B cell (primary cell): ENCODE results near the gene MYH15. TPM values are rescaled to one million over a fixed set of nuclear protein-coding genes. Genes with fewer than 3 reads are reported as not detected.

Experiments used
- ATAC-seq: fragments of 200-7000 bp; cut with Tn5 transposase; one replicate; pipeline ENCODE4 v1.10.0; 2021; ENCODE audit warnings: low read depth, mild to moderate bottlenecking, moderate number of reproducible peaks, moderate library complexity
- CTCF ChIA-PET: fragments of 350-600 bp; sonication (Branson Sonifier 250); formaldehyde crosslinking; loops from one replicate; lab custom pipeline; 2021; ENCODE audit warnings: antibody characterized with exemption, inconsistent platforms; lab: Charles Lee
- POLR2A ChIA-PET: fragments of 350-600 bp; sonication (Branson Sonifier 250); formaldehyde crosslinking; loops from one replicate; lab custom pipeline; 2021; ENCODE audit warnings: antibody characterized with exemption; lab: Charles Lee
- DNase-seq: peaks from one replicate; pipeline ENCODE4 v3.0.0; 2013
- H2AFZ ChIP-seq: 2 replicates; pipeline ENCODE4 v1.6.1; 2012; ENCODE audit warnings: mild to moderate bottlenecking, low read depth, low read length; ENCODE audit not compliant: insufficient read depth, poor library complexity, severe bottlenecking
- H3K27ac ChIP-seq, 2 donors: 1 replicate in 1 of 2; 2 replicates in 1 of 2; pipeline ENCODE4 v1.5.1; 2012 to 2013; ENCODE audit warnings: low read length in 2 of 2, mild to moderate bottlenecking in 2 of 2, moderate library complexity in 1 of 2
- H3K27me3 ChIP-seq, 4 experiments: fragments of 200-600 bp in 1 of 4; sonication (generic) in 1 of 4; replicated peaks in 1 of 4; 1 replicate in 2 of 4; 2 replicates in 2 of 4; pipeline versions ENCODE4 v1.6.1 to v1.7.0; 2013 to 2016; ENCODE audit warnings: low read length in 3 of 4, mild to moderate bottlenecking in 2 of 4, mixed read lengths in 1 of 4, moderate library complexity in 1 of 4; ENCODE audit not compliant: insufficient read depth in 4 of 4, control insufficient read depth in 3 of 4; ENCODE audit errors: control extremely low read depth in 1 of 4
- H3K36me3 ChIP-seq, 2 experiments: replicated peaks in 1 of 2; 1 replicate in 1 of 2; 2 replicates in 1 of 2; pipeline versions ENCODE4 v1.6.1 to v1.7.1; 2013; ENCODE audit warnings: low read length in 1 of 2; ENCODE audit not compliant: insufficient read depth in 2 of 2, control insufficient read depth in 1 of 2; ENCODE audit errors: control extremely low read depth in 1 of 2, extremely low read depth in 1 of 2
- H3K4me1 ChIP-seq, 2 donors: fragments of 200-600 bp in 1 of 2; sonication (generic) in 1 of 2; 1 replicate in 1 of 2; 2 replicates in 1 of 2; pipeline versions ENCODE4 v1.5.1 to v1.6.1; 2013 to 2017; ENCODE audit warnings: low read length in 2 of 2; ENCODE audit not compliant: control insufficient read depth in 2 of 2, insufficient read depth in 2 of 2
- H3K4me2 ChIP-seq: replicated peaks from 2 replicates; pipeline ENCODE3; 2012; ENCODE audit warnings: mild to moderate bottlenecking, low read depth, low read length; ENCODE audit not compliant: poor library complexity, severe bottlenecking
- H3K4me3 ChIP-seq, 5 experiments: fragments of 200-600 bp in 1 of 5; sonication (generic) in 1 of 5; 1 replicate in 3 of 5; 2 replicates in 2 of 5; pipeline versions ENCODE4 v1.5.1 to v1.7.0; 2011 to 2016; ENCODE audit warnings: low read length in 4 of 5, mild to moderate bottlenecking in 4 of 5, low read depth in 2 of 5, control low read depth in 1 of 5, moderate library complexity in 1 of 5; ENCODE audit not compliant: insufficient read depth in 1 of 5; ENCODE audit errors: control extremely low read depth in 1 of 5, extremely low read depth in 1 of 5
- H3K79me2 ChIP-seq: fragments of 200-600 bp; sonication (generic); one replicate; pipeline ENCODE4 v1.6.0; 2016; ENCODE audit warnings: low read length; ENCODE audit not compliant: control insufficient read depth, insufficient read depth
- H3K9ac ChIP-seq: fragments of 200-600 bp; sonication (generic); 2 replicates; pipeline ENCODE4 v1.6.1; 2017; ENCODE audit warnings: mild to moderate bottlenecking, low read length, moderate library complexity
- H3K9me3 ChIP-seq, 3 donors: one replicate each; pipeline versions ENCODE4 v1.6.1 to v1.7.1; 2013; ENCODE audit warnings: low read length in 2 of 3; ENCODE audit not compliant: control insufficient read depth in 2 of 3, insufficient read depth in 1 of 3; ENCODE audit errors: control extremely low read depth in 1 of 3
- H4K20me1 ChIP-seq: 2 replicates; pipeline ENCODE4 v1.6.0; 2012; ENCODE audit warnings: mild to moderate bottlenecking, low read length; ENCODE audit not compliant: insufficient read depth, control insufficient read depth, poor library complexity, severe bottlenecking
- H3K27ac Mint-ChIP-seq: one replicate; pipeline ENCODE4 v1.8.0; 2021; ENCODE audit warnings: mixed read lengths
- H3K27me3 Mint-ChIP-seq: one replicate; pipeline ENCODE4 v1.8.0; 2021; ENCODE audit warnings: mixed read lengths
- H3K4me1 Mint-ChIP-seq: one replicate; pipeline ENCODE4 v1.8.0; 2021; ENCODE audit warnings: mixed read lengths
- H3K4me3 Mint-ChIP-seq: one replicate; pipeline ENCODE4 v1.8.0; 2021; ENCODE audit warnings: mixed read lengths
- H3K9me3 Mint-ChIP-seq: one replicate; pipeline ENCODE4 v1.8.0; 2022; ENCODE audit warnings: mixed read lengths; ENCODE audit not compliant: insufficient read depth
- CTCF ChIP-seq: fragments of 200-600 bp; IDR thresholded peaks from one replicate; pipeline ENCODE4 v1.8.0; 2022; ENCODE audit warnings: antibody characterized with exemption, mild to moderate bottlenecking
- EZH2 ChIP-seq: IDR thresholded peaks from 2 replicates; pipeline ENCODE4 v1.6.1; 2012; ENCODE audit warnings: borderline replicate concordance, low read depth, mild to moderate bottlenecking, moderate library complexity, low read length; ENCODE audit not compliant: insufficient read depth, poor library complexity, severe bottlenecking
- WGBS: methylation state at CpG from one replicate; pipeline ENCODE4 v1.1.5; 2013; ENCODE audit warnings: missing lambda C conversion rate; ENCODE audit not compliant: insufficient coverage; 5-methylcytosine and 5-hydroxymethylcytosine counted together
- intact Hi-C: fragments of 100-400 bp; cut with micrococcal nuclease; formaldehyde crosslinking; loops from one replicate; pipeline ENCODE4 v1.10.0; 2022
- polyA plus RNA-seq: library from polyadenylated mRNA; depleted of rRNA; stranded (reverse); fragments of >200 nt; gene quantifications from 2 replicates; pipeline ENCODE4 v1.2.3, GENCODE V29; 2012
- total RNA-seq, 2 donors: library from RNA; stranded (reverse); fragments of 120-200 nt in 1 of 2; gene quantifications; 1 replicate in 1 of 2; 2 replicates in 1 of 2; pipeline versions ENCODE4 v1.2.3 to v1.2.4, GENCODE V29; 2013 to 2022

The MYH15 gene
- total and polyA plus RNA-seq, 2 donors (not counting 1 experiment from before 2014, with no cell fraction given) = 0.06 TPM; not detected in 1

- Histone ChIP-seq H3K36me3 (no peaks in the 10 kb centered on the region), H3K27ac (no peak overlapping the region), H3K4me2 (no peak overlapping the region), H4K20me1 (no peaks in the 10 kb centered on the region), H2AFZ (no peak overlapping the region), H3K9ac (no peak overlapping the region), H3K9me3 (no peaks in the 10 kb centered on the region), H3K4me1 (peaks cover 2 to 7% of the 10 kb centered on the region in 2 donors), H3K79me2 (no peaks in the 10 kb centered on the region), H3K4me3 (no peak overlapping the region), H3K27me3 (peaks cover 0 to 4% (median 0%) of the 10 kb centered on the region in 4 experiments)
- ChIA-PET POLR2A (no interaction called here), CTCF (interaction anchor here (1.0 to 2.7 kb wide), 2 partner anchors 8 to 26 kb away, joined by 4 to 6 read pairs; no protein-coding TSS in a partner anchor)
- intact Hi-C loops = no loop called here
- ATAC-seq (no peak), DNase-seq (no peak)
- peaks cover 14% of the 10 kb centered on the region for H3K27me3 Mint-ChIP-seq
- no peaks in the 10 kb centered on the region for H3K9me3 Mint-ChIP-seq
- H3K4me1 Mint-ChIP-seq = peaks cover 9% of the 10 kb centered on the region
- H3K27ac Mint-ChIP-seq = no peak overlapping the region
- TF ChIP-seq CTCF (no peak), EZH2 (no peak)
- no peak overlapping the region for H3K4me3 Mint-ChIP-seq
These were observed 16.7 kb upstream of the MYH15 start for GRCh38 chr3:108527109-108527508.

- intact Hi-C loops = no loop called here
- H4K20me1 ChIP-seq = no peaks in the 10 kb centered on the region
- Mint-ChIP-seq H3K27ac (no peak overlapping the region), H3K9me3 (no peaks in the 10 kb centered on the region), H3K27me3 (peaks cover 10% of the 10 kb centered on the region), H3K4me3 (no peak overlapping the region), H3K4me1 (peaks cover 9% of the 10 kb centered on the region)
- no peak for ATAC-seq
- H3K9me3 ChIP-seq = no peaks in the 10 kb centered on the region
- no peak overlapping the region for H3K4me2 ChIP-seq
- ChIA-PET POLR2A (no interaction called here), CTCF (interaction anchor here (2.3 to 2.7 kb wide), 2 partner anchors 9 to 27 kb away, joined by 6 read pairs; no protein-coding TSS in a partner anchor)
- no peak overlapping the region for H3K9ac ChIP-seq
- H3K79me2 ChIP-seq = no peaks in the 10 kb centered on the region
- no peaks in the 10 kb centered on the region for H3K36me3 ChIP-seq
- H3K27ac ChIP-seq = no peak overlapping the region
- H3K4me1 ChIP-seq = peaks cover 2 to 7% of the 10 kb centered on the region in 2 donors
- H3K4me3 ChIP-seq = no peak overlapping the region
- H2AFZ ChIP-seq = no peak overlapping the region
- H3K27me3 ChIP-seq = peaks cover 0 to 4% (median 0%) of the 10 kb centered on the region in 4 experiments
- TF ChIP-seq EZH2 (no peak), CTCF (no peak)
- 80% methylated on average over 2 of the region's 2 CpGs for WGBS
- no peak for DNase-seq
These were observed 15.6 kb upstream of the MYH15 start for GRCh38 chr3:108525971-108526370.
